Putamen (tissue), 1 donor: Measurements from ENCODE around the gene CCDC201.
"Not testable (repeated sequence)": the region's sequence is repeated elsewhere in the genome, so short reads cannot be mapped to it uniquely, and the experiment has no call there.

Experiments
- DNase-seq: peaks from one replicate; pipeline ENCODE4 v3.0.0-alpha.2; 2016; ENCODE audit warnings: low spot score

Gene CCDC201

GRCh38 chr7:45817016-45817415, 55.9 kb downstream of the CCDC201 start:
- not testable (repeated sequence) for DNase-seq

- DNase-seq = not testable (repeated sequence)
These were observed 58.4 kb downstream of the CCDC201 start for GRCh38 chr7:45814216-45815118.

GRCh38 chr7:45813771-45814170, 59.1 kb downstream of the CCDC201 start:
- DNase-seq = not testable (repeated sequence)

GRCh38 chr7:45812946-45813345, 59.9 kb downstream of the CCDC201 start:
- DNase-seq = no peak

- DNase-seq = not testable (repeated sequence)
These were observed 61.1 kb downstream of the CCDC201 start for GRCh38 chr7:45811652-45812234.

GRCh38 chr7:45810451-45811005, 62.4 kb downstream of the CCDC201 start:
- not testable (repeated sequence) for DNase-seq
